ENCODE data around the gene STIM1.

- TF ChIP-seq POLR2A (IDR thresholded peaks at IDR 0.05): no peak
- TF ChIP-seq CTCF (IDR thresholded peaks at IDR 0.05): no peak
These were observed 73.8 kb downstream of the STIM1 start for GRCh38 chr11:3929232-3929631.

Data from Peyer's patch (tissue), 4 donors.